ENCODE results near the gene BEST2.

DNA sequence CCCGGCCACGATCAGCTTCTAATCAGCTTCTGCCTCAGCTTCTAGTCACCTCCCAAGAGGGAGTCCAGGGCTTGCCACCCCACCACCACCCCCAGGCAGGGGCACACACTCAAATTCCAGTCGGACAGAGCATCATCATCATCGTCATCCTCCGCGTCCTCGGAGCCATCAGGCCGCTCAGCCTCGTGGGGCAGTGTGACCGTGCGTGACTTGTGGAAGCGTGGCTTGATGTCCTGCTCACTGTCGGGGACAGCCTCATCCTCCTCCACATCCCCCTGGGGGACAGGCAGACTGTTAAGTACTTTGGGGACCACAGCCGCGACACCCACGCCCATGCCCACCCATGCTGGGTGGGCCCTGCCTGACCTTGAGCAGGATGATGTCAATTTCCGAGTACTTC lies 40.4 kb upstream of the BEST2 start:
- TF ChIP-seq FOXM1 (IDR thresholded peaks at IDR 0.05; ENCODE audit: borderline replicate concordance, low read depth) = no peak
- TF ChIP-seq TCF12 (IDR thresholded peaks at IDR 0.05; ENCODE audit: low read depth) = no peak
- TF ChIP-seq EP300 (IDR thresholded peaks at IDR 0.05; ENCODE audit: borderline replicate concordance) = no peak
- TF ChIP-seq, protein P1, sequence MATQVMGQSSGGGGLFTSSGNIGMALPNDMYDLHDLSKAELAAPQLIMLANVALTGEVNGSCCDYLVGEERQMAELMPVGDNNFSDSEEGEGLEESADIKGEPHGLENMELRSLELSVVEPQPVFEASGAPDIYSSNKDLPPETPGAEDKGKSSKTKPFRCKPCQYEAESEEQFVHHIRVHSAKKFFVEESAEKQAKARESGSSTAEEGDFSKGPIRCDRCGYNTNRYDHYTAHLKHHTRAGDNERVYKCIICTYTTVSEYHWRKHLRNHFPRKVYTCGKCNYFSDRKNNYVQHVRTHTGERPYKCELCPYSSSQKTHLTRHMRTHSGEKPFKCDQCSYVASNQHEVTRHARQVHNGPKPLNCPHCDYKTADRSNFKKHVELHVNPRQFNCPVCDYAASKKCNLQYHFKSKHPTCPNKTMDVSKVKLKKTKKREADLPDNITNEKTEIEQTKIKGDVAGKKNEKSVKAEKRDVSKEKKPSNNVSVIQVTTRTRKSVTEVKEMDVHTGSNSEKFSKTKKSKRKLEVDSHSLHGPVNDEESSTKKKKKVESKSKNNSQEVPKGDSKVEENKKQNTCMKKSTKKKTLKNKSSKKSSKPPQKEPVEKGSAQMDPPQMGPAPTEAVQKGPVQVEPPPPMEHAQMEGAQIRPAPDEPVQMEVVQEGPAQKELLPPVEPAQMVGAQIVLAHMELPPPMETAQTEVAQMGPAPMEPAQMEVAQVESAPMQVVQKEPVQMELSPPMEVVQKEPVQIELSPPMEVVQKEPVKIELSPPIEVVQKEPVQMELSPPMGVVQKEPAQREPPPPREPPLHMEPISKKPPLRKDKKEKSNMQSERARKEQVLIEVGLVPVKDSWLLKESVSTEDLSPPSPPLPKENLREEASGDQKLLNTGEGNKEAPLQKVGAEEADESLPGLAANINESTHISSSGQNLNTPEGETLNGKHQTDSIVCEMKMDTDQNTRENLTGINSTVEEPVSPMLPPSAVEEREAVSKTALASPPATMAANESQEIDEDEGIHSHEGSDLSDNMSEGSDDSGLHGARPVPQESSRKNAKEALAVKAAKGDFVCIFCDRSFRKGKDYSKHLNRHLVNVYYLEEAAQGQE (IDR thresholded peaks at IDR 0.05; ENCODE audit: low read depth) = no peak
- no peak for TF ChIP-seq TEAD4 (IDR thresholded peaks at IDR 0.05)
- no peak for TF ChIP-seq TAF1 (IDR thresholded peaks at IDR 0.05; ENCODE audit: low read depth)
- TF ChIP-seq EGR1 (IDR thresholded peaks at IDR 0.05) = no peak

Data from Ishikawa (cell line).